Loucy (cell line): ENCODE results near the gene POU2F1.

Source experiments
- EZH2phosphoT487 ChIP-seq: fragments of 200-600 bp; IDR thresholded peaks from 2 replicates; pipeline ENCODE4 v1.6.1; 2018; ENCODE audit warnings: antibody characterized with exemption, mild to moderate bottlenecking, moderate library complexity, borderline replicate concordance
- TF ChIP-seq, protein P1 (sequence below): fragments of 200-600 bp; sonication (generic); conservative IDR thresholded peaks from 2 replicates; pipeline ENCODE4 v1.5.1; 2014; ENCODE audit warnings: mild to moderate bottlenecking, antibody characterized with exemption, low read length

DNA sequence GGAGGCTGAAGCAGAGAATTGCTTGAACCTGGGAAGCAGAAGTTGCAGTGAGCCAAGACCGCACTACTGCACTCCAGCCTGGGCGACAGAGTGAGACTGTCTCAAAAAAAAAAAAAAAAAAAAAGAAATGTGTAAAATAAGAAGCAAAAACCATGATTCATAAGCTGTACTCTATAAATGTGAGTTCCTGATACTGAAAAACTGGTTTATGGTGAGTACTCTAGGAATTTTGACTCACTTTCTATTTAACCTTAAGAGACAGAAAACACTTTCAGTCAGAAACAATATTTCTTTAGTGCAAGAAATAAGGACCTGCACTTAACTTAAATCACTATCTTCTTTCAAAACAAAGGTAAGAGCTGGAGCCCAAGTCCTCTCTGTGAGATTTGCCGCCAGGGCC is 19.9 kb upstream of the POU2F1 start:
- TF ChIP-seq, protein P1, sequence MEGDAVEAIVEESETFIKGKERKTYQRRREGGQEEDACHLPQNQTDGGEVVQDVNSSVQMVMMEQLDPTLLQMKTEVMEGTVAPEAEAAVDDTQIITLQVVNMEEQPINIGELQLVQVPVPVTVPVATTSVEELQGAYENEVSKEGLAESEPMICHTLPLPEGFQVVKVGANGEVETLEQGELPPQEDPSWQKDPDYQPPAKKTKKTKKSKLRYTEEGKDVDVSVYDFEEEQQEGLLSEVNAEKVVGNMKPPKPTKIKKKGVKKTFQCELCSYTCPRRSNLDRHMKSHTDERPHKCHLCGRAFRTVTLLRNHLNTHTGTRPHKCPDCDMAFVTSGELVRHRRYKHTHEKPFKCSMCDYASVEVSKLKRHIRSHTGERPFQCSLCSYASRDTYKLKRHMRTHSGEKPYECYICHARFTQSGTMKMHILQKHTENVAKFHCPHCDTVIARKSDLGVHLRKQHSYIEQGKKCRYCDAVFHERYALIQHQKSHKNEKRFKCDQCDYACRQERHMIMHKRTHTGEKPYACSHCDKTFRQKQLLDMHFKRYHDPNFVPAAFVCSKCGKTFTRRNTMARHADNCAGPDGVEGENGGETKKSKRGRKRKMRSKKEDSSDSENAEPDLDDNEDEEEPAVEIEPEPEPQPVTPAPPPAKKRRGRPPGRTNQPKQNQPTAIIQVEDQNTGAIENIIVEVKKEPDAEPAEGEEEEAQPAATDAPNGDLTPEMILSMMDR = no peak
- no peak for TF ChIP-seq EZH2phosphoT487
